Non-pigmented ciliary epithelial cell (primary cell): ENCODE data around the gene CARTPT.

ENCODE experiments used
- DNase-seq: peaks from one replicate; pipeline ENCODE4 v3.0.0-alpha.2; 2010; ENCODE audit warnings: low read depth

The CARTPT gene

GRCh38 chr5:71719063-71719964, at the start of gene CARTPT:
Gene CARTPT (plus strand): TSS chr5:71719275. CDS start chr5:71719294, 19 bp downstream.
- no peak for DNase-seq

- no peak for DNase-seq
Observed at GRCh38 chr5:71677977-71678376, 41.1 kb upstream of the CARTPT start.

DNA sequence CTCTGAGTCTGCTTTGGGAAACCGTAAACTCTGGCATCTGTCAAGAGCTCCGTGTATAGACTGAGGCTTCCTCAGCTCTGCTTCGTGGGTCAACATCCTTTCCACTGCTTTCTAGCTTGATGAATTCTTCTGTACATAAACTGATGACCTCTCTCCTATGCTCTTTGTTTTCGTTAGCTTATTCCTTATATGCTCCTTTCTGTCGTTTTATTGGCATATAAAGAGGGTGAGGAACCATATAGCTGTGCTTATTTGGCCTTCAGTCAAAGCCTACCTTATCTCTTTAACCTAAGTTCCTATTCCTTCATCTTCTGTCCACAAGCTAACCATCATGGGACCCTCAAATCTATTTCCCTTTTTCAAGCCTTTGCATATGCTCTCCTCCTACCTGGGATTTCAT, 39.4 kb upstream of the CARTPT start:
- DNase-seq = no peak

- no peak for DNase-seq
Observed at GRCh38 chr5:71680510-71680909, 38.6 kb upstream of the CARTPT start.

DNA sequence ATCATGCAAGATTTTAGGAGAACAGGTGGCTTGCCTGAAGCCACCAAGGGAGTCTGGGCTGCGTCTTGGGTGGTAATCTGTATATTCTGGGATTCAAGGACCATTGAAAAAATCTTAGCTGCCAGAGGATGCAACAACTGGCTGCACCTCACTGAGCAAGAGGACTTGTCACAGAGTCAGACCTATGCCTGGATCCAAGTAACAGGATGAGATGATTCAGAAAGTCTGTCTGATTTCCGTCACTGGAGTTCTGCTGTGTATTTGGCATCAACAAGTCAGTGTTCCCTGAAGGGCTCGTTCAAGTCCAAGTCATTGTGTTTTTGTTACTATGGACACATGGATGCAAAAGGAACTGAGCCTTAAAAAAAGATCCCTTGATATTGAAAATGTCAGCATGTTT, 37.8 kb upstream of the CARTPT start:
- DNase-seq = no peak

- DNase-seq = no peak
Observed at GRCh38 chr5:71684309-71684708, 34.8 kb upstream of the CARTPT start.

GRCh38 chr5:71693828-71694427, 25.1 kb upstream of the CARTPT start:
- no peak for DNase-seq

- DNase-seq = no peak
Observed at GRCh38 chr5:71695071-71695470, 24.0 kb upstream of the CARTPT start.

DNA sequence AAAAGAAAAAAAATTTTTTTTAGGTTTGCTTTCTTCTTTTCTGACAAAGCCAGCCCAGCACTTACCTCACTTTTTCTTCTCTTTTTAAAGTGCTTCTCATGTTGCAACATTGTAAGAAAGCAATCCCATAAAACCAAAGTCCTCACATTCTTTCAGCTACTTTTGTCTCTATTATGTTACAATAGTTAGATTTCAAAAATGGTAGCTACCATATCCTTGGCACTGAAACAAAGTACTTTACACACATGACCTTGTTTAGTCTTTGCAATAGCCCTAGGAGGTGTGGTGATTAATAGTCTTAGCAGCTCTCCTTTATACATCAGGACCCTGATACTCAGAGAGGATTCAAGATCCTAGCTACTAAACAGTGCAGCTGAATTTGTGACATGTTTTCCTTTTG, 23.5 kb upstream of the CARTPT start:
- DNase-seq = no peak

- DNase-seq = no peak
Observed at GRCh38 chr5:71697967-71698366, 21.1 kb upstream of the CARTPT start.

DNA sequence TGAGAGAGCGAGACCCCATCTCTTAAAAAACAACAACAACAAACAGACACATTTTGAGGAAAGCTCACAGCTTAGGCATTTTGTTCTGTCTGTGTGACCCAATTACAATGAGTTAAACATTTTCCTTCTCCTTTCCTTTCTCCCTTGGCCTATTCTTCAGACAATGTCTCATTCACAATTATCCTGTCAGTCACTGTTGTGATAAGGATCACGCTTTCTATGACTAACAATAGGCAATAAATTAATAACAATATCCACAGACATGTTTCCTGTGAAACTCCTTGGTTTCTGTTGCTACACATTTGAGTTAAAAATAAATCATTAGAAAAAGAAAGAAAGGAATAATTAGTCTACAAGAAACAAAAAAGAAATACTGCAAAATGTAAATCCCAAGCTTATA, 19.8 kb upstream of the CARTPT start:
- no peak for DNase-seq

- DNase-seq = no peak
Observed at GRCh38 chr5:71699751-71700150, 19.3 kb upstream of the CARTPT start.

- DNase-seq = no peak
Observed at GRCh38 chr5:71700803-71701202, 18.3 kb upstream of the CARTPT start.

DNA sequence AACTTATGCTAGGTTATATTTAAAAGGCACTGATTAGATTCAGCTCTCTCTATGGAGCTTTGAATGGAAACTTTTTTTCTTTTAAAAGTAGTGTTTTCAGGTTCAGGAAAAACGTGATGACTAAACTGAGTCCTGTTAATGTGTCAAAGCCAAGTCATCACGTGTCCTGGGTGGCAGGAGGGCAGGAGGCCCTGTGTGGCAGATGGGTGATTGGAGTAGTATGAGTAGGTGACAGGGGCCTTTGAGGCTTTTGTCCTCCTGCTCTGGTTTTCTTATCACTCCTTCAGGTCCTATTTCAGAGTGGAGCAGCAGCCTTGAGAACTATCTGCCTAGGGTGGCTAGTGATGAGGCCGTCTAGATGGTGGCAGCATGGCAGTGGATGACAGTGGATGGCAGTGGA, 17.7 kb upstream of the CARTPT start:
- no peak for DNase-seq

- DNase-seq = no peak
Observed at GRCh38 chr5:71703941-71704340, 15.1 kb upstream of the CARTPT start.

GRCh38 chr5:71705421-71705820, 13.7 kb upstream of the CARTPT start:
- DNase-seq = no peak

DNA sequence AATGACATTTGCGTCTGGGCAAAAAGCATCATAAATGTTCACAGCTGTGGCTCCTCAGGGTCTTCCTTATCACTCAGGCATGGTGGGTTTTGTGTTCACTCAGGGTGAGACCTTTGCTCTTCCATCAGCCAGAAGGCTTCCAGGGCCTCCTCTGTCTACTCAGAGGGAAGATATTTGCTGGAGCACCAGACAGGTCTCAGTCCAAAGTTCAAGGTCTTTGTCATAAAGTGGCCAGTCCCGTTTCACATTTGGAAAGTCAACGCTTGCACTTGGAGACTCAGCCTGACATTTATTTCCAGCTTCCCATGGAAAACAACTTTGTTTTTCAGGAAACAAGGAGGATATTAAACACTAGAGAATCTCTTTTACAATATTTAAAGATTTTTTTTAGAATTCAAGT, 12.2 kb upstream of the CARTPT start:
- no peak for DNase-seq

GRCh38 chr5:71711610-71712009, 7.5 kb upstream of the CARTPT start:
- DNase-seq = no peak

- DNase-seq = no peak
Observed at GRCh38 chr5:71714911-71715310, 4.2 kb upstream of the CARTPT start.

DNA sequence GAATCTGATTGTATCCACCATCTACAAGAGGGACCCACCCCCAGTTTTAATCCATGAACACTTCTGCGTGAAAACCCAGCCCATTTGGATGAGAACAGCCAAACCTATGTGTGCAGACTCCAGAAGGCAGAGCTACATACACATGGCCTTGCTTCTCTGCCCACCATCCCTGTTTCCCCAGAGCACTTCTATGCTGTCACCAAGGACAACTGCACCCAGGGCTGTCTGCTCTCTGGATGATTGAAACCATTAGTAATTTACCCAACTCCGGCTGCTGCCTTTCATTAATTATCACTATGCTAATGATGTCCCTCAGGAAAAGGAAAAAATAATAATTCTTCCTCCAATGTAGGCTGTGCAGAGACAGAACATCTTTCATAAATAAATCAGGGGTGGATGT, 8.9 kb downstream of the CARTPT start:
- DNase-seq = no peak

GRCh38 chr5:71731015-71731414, 11.9 kb downstream of the CARTPT start:
- no peak for DNase-seq

DNA sequence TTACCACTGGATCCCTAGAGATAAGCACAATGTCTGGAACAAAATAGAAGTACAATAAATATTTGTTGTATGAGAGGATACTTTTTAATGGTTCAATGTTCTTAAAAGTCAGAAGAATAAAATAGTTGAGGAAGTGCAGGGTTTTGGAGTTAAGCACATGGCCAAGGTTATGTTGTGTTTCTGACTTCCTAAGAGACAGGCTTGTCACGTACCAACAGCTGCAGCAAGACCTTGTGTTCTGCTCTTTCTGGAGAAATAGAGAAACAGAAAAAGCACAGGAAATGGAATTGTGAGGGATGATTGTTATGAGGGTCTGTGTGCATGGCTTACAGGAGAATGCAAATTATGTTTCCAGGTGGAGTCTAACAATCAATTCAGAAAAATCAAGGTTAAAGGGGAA, 12.9 kb downstream of the CARTPT start:
- no peak for DNase-seq

DNA sequence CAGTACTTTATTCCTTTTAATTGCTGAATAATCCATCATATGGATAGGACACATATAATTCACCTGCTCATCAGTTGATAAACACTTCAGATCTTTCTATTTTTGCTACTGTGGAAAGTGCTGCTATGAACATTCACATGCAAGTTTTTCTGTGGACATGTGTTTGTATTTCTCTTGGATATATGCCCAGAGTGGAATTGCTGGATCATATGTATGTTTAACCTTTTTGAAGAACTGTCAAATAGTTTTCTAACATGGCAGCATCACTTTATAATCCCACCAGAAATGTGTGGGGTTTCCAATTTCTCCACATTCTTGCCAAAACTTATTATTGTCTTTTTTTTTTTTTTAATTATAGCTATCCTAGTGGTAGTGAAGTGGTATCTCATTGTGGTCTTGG, 15.1 kb downstream of the CARTPT start:
- no peak for DNase-seq
